Calu3 (cell line): Measurements from ENCODE around the gene TPBGL. TPM values are rescaled to one million over a fixed set of nuclear protein-coding genes. Genes with fewer than 3 reads are reported as not detected.

Experiments
- BruUV-seq: library from RNA; stranded (reverse); fragments of 400-500 nt; replicated peaks from 2 replicates; lab custom pipeline; 2021; lab: Mats Ljungman, UMichigan
- CTCF ChIA-PET: fragments of 300-600 bp; sonication (Branson Sonifier 250); formaldehyde crosslinking; loops from one replicate; lab custom pipeline; 2022; ENCODE audit warnings: antibody characterized with exemption; lab: Charles Lee
- DNase-seq: peaks from one replicate; pipeline ENCODE4 v3.0.0; 2022
- H3K27ac Mint-ChIP-seq: one replicate; pipeline ENCODE4 v1.8.0; 2022; ENCODE audit warnings: mixed read lengths; ENCODE audit not compliant: unreplicated experiment
- H3K27me3 Mint-ChIP-seq: one replicate; pipeline ENCODE4 v1.8.0; 2022; ENCODE audit warnings: mixed read lengths; ENCODE audit not compliant: unreplicated experiment
- H3K36me3 Mint-ChIP-seq: one replicate; pipeline ENCODE4 v1.8.0; 2022; ENCODE audit warnings: mild to moderate bottlenecking, moderate library complexity, mixed read lengths; ENCODE audit not compliant: insufficient read depth, unreplicated experiment
- H3K4me1 Mint-ChIP-seq: one replicate; pipeline ENCODE4 v1.8.0; 2022; ENCODE audit warnings: mild to moderate bottlenecking, low read depth, mixed read lengths; ENCODE audit not compliant: unreplicated experiment
- H3K4me3 Mint-ChIP-seq: one replicate; pipeline ENCODE4 v1.8.0; 2022; ENCODE audit warnings: mild to moderate bottlenecking, low read depth, moderate library complexity, mixed read lengths; ENCODE audit not compliant: unreplicated experiment
- H3K9me3 Mint-ChIP-seq: one replicate; pipeline ENCODE4 v1.8.0; 2022; ENCODE audit warnings: low read depth, mixed read lengths; ENCODE audit not compliant: unreplicated experiment
- CTCF ChIP-seq: fragments of 200-600 bp; IDR thresholded peaks from one replicate; pipeline ENCODE4 v1.8.0; 2022; ENCODE audit warnings: antibody characterized with exemption; ENCODE audit not compliant: unreplicated experiment
- intact Hi-C: fragments of 100-400 bp; cut with micrococcal nuclease; formaldehyde crosslinking; loops from one replicate; pipeline ENCODE4 v1.10.0; 2022; ENCODE audit not compliant: unreplicated experiment
- total RNA-seq: library from RNA; stranded (reverse); gene quantifications from 2 replicates; pipeline ENCODE4 v1.2.3, GENCODE V29; 2022

TPBGL gene
- total RNA-seq, 1 experiment from 2014 or later = not detected

GRCh38 chr11:75194147-75194546 lies 46.4 kb upstream of the TPBGL start:
- intact Hi-C loops = no loop called here
- BruUV-seq = no TSS peak
- Mint-ChIP-seq H3K27me3 (peaks cover 68% of the 10 kb centered on the region), H3K9me3 (no peaks in the 10 kb centered on the region), H3K4me3 (no peak overlapping the region), H3K36me3 (no peaks in the 10 kb centered on the region), H3K27ac (no peak overlapping the region), H3K4me1 (no peaks in the 10 kb centered on the region)
- TF ChIP-seq CTCF = no peak
- no peak for DNase-seq
- CTCF ChIA-PET = interaction anchor here (1.0 to 2.3 kb wide), 3 partner anchors 11 to 53 kb away, joined by 3 to 6 read pairs (median 3); no protein-coding TSS in a partner anchor

- H3K9me3 Mint-ChIP-seq = no peaks in the 10 kb centered on the region
These were observed 45.2 kb upstream of the TPBGL start for GRCh38 chr11:75195167-75195962.

GRCh38 chr11:75196426-75196825 lies 44.1 kb upstream of the TPBGL start:
- CTCF ChIA-PET = interaction anchor here (0.9 to 2.3 kb wide), 3 partner anchors 9 to 56 kb away, joined by 4 to 11 read pairs (median 6); partner anchors contain the start of gene SLCO2B1
- DNase-seq = no peak
- no peak overlapping the region for H3K4me3 Mint-ChIP-seq
- H3K4me1 Mint-ChIP-seq = no peaks in the 10 kb centered on the region
- intact Hi-C loops = no loop called here
- H3K27ac Mint-ChIP-seq = no peak overlapping the region
- H3K9me3 Mint-ChIP-seq = no peaks in the 10 kb centered on the region
- TF ChIP-seq CTCF = no peak
- no TSS peak for BruUV-seq
- no peaks in the 10 kb centered on the region for H3K36me3 Mint-ChIP-seq
- H3K27me3 Mint-ChIP-seq = peaks cover 82% of the 10 kb centered on the region

More at GRCh38 chr11:75195167-75195962, 45.2 kb upstream of the TPBGL start:
- peaks cover 80% of the 10 kb centered on the region for H3K27me3 Mint-ChIP-seq
- H3K36me3 Mint-ChIP-seq = no peaks in the 10 kb centered on the region
- no TSS peak for BruUV-seq
- no peak overlapping the region for H3K4me3 Mint-ChIP-seq
- DNase-seq = no peak
- H3K4me1 Mint-ChIP-seq = no peaks in the 10 kb centered on the region
- no peak overlapping the region for H3K27ac Mint-ChIP-seq
- CTCF ChIA-PET = interaction anchor here (0.7 to 2.3 kb wide), 5 partner anchors 9 to 1828 kb away, joined by 3 to 11 read pairs (median 5); no protein-coding TSS in a partner anchor
- intact Hi-C loops = no loop called here
- TF ChIP-seq CTCF = no peak

GRCh38 chr11:75197512-75198277 lies 42.9 kb upstream of the TPBGL start:
- H3K4me1 Mint-ChIP-seq = no peaks in the 10 kb centered on the region
- intact Hi-C loops = no loop called here
- no peaks in the 10 kb centered on the region for H3K36me3 Mint-ChIP-seq
- no peak for TF ChIP-seq CTCF
- H3K27ac Mint-ChIP-seq = no peak overlapping the region
- CTCF ChIA-PET = no interaction called here
- H3K9me3 Mint-ChIP-seq = no peaks in the 10 kb centered on the region
- H3K27me3 Mint-ChIP-seq = peaks cover 83% of the 10 kb centered on the region
- no peak overlapping the region for H3K4me3 Mint-ChIP-seq
- DNase-seq = no peak
- no TSS peak for BruUV-seq
